HepG2 (cell line): Measurements from ENCODE around the gene STOML2. TPM values are rescaled to one million over a fixed set of nuclear protein-coding genes. Genes with fewer than 3 reads are reported as not detected.

Experiments used
- DR1 ChIP-seq: sonication (generic); formaldehyde crosslinking; IDR thresholded peaks from 2 replicates; pipeline ENCODE4 v1.8.0; 2021; ENCODE audit warnings: mild to moderate bottlenecking, missing genetic modification reagents, inconsistent platforms
- JARID2 ChIP-seq: sonication (generic); formaldehyde crosslinking; IDR thresholded peaks from 2 replicates; pipeline ENCODE4 v1.8.1; 2023; ENCODE audit warnings: missing genetic modification reagents, inconsistent platforms; ENCODE audit not compliant: insufficient replicate concordance
- KMT2A ChIP-seq: sonication (generic); formaldehyde crosslinking; IDR thresholded peaks from 2 replicates; pipeline ENCODE4 v1.4.0; 2020; ENCODE audit warnings: missing genetic modification reagents
- PCBP2 ChIP-seq: fragments of 200-400 bp; formaldehyde crosslinking; optimal IDR thresholded peaks from 2 replicates; pipeline ENCODE3; 2018; ENCODE audit warnings: low read length, low read depth; ENCODE audit not compliant: poor library complexity, severe bottlenecking
- RFX5 ChIP-seq: IDR thresholded peaks from 2 replicates; pipeline ENCODE4 v1.6.1; 2011; ENCODE audit warnings: low read depth, low read length, improper control_type of control experiment
- SRF ChIP-seq: IDR thresholded peaks from 2 replicates; pipeline ENCODE4 v1.6.1; 2011; ENCODE audit warnings: mild to moderate bottlenecking, low read depth, low read length, moderate library complexity
- ZBTB2 ChIP-seq: sonication (generic); formaldehyde crosslinking; IDR thresholded peaks from 2 replicates; pipeline ENCODE4 v1.8.0; 2022; ENCODE audit warnings: low read depth, missing genetic modification reagents
- ZBTB37 ChIP-seq: sonication (generic); formaldehyde crosslinking; IDR thresholded peaks from 2 replicates; pipeline ENCODE4 v1.4.0; 2020; ENCODE audit warnings: mild to moderate bottlenecking, missing genetic modification reagents
- ZNF891 ChIP-seq: sonication (generic); formaldehyde crosslinking; IDR thresholded peaks from 2 replicates; pipeline ENCODE4 v1.5.0; 2020; ENCODE audit warnings: mild to moderate bottlenecking, missing genetic modification reagents
- polyA plus RNA-seq, 8 experiments: library from polyadenylated mRNA; depleted of rRNA in 3 of 8; stranded (reverse) in 7 of 8; unstranded in 1 of 8; fragments of >200 nt; fragmentation: Illumina TruSeq in 4 of 8; extraction: Trizol in 4 of 8; gene quantifications; 2 replicates each; pipeline versions ENCODE4 v1.2.1 to v1.2.3, GENCODE V29; 2011 to 2016; ENCODE audit warnings: low read depth in 4 of 8, missing spikeins in 1 of 8, mixed read lengths in 1 of 8; ENCODE audit not compliant: insufficient read depth in 1 of 8
- total RNA-seq, 5 experiments: library from RNA; depleted of rRNA; stranded (reverse); fragments of >200 nt; fragmentation: Illumina TruSeq; extraction: Trizol; gene quantifications; 2 replicates each; pipeline ENCODE4 v1.2.3, GENCODE V29; 2016; ENCODE audit warnings: low read depth in 1 of 5
- TF ChIP-seq, protein P1 (sequence below): sonication (generic); formaldehyde crosslinking; IDR thresholded peaks from 2 replicates; pipeline ENCODE4 v1.4.0; 2020; ENCODE audit warnings: missing genetic modification reagents, mild to moderate bottlenecking, borderline replicate concordance
- TF ChIP-seq, protein P2 (sequence below): sonication (generic); formaldehyde crosslinking; conservative IDR thresholded peaks from 2 replicates; pipeline ENCODE4 v1.5.0; 2020; ENCODE audit warnings: missing genetic modification reagents
- TF ChIP-seq, protein P3 (sequence below): sonication (generic); formaldehyde crosslinking; IDR thresholded peaks from 2 replicates; pipeline ENCODE4 v1.5.0; 2020; ENCODE audit warnings: missing genetic modification reagents
- TF ChIP-seq, protein P4 (sequence below): sonication (generic); formaldehyde crosslinking; IDR thresholded peaks from 2 replicates; pipeline ENCODE4 v1.4.0; 2020; ENCODE audit warnings: low read depth, missing genetic modification reagents

STOML2 gene
- total and polyA plus RNA-seq, 2 of the 13 experiments (the other 11 are each of a cell fraction or from before 2014, with no cell fraction given): 245 to 250 TPM

DNA sequence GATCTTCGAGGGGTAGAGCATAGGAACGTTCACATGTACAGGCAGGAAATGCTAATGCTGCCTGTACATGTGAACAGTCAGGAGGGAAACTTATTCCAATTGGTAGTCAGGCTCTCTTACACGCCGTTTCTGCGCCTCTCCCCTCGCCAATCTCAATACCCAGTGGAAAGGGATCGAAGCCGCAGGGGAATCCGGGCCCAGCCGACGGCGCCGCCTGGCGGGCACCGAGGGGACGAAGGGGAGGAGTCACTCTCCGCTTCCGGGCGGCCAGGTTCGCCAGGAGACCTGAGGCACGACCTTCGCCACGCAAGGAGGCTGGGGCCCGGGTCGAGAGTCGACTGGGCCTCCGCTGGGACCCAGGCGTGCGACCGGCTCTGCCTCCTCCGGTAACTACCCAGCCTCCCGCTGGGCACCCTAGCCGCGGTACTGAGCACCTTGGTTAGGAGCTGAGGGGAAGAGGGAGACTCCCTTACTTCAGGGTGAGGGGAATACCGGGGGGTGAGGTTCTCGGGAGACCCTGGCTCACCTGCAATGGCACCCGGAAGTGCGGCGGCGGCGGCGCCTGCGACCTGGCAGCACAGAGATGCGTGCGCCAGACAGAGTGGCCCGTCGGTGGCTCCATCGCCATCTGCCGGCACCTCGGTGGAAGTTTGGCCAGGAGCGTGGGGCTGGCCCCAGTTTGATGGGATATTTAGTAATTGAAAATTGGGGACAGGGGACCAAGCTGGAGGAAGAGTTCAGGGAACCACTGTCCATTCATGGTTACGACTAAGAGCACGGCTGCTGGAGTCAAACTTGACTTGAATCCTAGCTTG is 6.7 kb downstream of the STOML2 start, which contains the start of gene PIGO (continued):
- TF ChIP-seq ZBTB37 (CRISPR knock-in tag): 0 out of 2 replicates have a peak, but pooled peaks have one; percentile 15
- TF ChIP-seq, protein P1, sequence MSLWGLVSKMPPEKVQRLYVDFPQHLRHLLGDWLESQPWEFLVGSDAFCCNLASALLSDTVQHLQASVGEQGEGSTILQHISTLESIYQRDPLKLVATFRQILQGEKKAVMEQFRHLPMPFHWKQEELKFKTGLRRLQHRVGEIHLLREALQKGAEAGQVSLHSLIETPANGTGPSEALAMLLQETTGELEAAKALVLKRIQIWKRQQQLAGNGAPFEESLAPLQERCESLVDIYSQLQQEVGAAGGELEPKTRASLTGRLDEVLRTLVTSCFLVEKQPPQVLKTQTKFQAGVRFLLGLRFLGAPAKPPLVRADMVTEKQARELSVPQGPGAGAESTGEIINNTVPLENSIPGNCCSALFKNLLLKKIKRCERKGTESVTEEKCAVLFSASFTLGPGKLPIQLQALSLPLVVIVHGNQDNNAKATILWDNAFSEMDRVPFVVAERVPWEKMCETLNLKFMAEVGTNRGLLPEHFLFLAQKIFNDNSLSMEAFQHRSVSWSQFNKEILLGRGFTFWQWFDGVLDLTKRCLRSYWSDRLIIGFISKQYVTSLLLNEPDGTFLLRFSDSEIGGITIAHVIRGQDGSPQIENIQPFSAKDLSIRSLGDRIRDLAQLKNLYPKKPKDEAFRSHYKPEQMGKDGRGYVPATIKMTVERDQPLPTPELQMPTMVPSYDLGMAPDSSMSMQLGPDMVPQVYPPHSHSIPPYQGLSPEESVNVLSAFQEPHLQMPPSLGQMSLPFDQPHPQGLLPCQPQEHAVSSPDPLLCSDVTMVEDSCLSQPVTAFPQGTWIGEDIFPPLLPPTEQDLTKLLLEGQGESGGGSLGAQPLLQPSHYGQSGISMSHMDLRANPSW (CRISPR knock-in tag): peak; percentile 50; the same call in 1 of the 2 replicates
- TF ChIP-seq, protein P2, sequence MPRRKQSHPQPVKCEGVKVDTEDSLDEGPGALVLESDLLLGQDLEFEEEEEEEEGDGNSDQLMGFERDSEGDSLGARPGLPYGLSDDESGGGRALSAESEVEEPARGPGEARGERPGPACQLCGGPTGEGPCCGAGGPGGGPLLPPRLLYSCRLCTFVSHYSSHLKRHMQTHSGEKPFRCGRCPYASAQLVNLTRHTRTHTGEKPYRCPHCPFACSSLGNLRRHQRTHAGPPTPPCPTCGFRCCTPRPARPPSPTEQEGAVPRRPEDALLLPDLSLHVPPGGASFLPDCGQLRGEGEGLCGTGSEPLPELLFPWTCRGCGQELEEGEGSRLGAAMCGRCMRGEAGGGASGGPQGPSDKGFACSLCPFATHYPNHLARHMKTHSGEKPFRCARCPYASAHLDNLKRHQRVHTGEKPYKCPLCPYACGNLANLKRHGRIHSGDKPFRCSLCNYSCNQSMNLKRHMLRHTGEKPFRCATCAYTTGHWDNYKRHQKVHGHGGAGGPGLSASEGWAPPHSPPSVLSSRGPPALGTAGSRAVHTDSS (CRISPR knock-in tag): no peak
- TF ChIP-seq PCBP2: no peak
- TF ChIP-seq, protein P3, sequence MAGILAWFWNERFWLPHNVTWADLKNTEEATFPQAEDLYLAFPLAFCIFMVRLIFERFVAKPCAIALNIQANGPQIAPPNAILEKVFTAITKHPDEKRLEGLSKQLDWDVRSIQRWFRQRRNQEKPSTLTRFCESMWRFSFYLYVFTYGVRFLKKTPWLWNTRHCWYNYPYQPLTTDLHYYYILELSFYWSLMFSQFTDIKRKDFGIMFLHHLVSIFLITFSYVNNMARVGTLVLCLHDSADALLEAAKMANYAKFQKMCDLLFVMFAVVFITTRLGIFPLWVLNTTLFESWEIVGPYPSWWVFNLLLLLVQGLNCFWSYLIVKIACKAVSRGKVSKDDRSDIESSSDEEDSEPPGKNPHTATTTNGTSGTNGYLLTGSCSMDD (CRISPR knock-in tag): no peak
- TF ChIP-seq DR1: no peak
- TF ChIP-seq ZNF891: peak; percentile 77
- no peak for TF ChIP-seq SRF
- TF ChIP-seq KMT2A (CRISPR knock-in tag): peak; percentile 75
- TF ChIP-seq, protein P4, sequence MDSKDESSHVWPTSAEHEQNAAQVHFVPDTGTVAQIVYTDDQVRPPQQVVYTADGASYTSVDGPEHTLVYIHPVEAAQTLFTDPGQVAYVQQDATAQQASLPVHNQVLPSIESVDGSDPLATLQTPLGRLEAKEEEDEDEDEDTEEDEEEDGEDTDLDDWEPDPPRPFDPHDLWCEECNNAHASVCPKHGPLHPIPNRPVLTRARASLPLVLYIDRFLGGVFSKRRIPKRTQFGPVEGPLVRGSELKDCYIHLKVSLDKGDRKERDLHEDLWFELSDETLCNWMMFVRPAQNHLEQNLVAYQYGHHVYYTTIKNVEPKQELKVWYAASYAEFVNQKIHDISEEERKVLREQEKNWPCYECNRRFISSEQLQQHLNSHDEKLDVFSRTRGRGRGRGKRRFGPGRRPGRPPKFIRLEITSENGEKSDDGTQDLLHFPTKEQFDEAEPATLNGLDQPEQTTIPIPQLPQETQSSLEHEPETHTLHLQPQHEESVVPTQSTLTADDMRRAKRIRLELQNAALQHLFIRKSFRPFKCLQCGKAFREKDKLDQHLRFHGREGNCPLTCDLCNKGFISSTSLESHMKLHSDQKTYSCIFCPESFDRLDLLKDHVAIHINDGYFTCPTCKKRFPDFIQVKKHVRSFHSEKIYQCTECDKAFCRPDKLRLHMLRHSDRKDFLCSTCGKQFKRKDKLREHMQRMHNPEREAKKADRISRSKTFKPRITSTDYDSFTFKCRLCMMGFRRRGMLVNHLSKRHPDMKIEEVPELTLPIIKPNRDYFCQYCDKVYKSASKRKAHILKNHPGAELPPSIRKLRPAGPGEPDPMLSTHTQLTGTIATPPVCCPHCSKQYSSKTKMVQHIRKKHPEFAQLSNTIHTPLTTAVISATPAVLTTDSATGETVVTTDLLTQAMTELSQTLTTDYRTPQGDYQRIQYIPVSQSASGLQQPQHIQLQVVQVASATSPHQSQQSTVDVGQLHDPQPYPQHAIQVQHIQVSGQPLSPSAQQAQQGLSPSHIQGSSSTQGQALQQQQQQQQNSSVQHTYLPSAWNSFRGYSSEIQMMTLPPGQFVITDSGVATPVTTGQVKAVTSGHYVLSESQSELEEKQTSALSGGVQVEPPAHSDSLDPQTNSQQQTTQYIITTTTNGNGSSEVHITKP: peak; percentile 73; the same call in 1 of the 2 replicates
- peak; percentile 98 for TF ChIP-seq JARID2 (CRISPR knock-in tag)
- no peak for TF ChIP-seq RFX5
- TF ChIP-seq ZBTB2 (CRISPR knock-in tag): peak; percentile 75; the same call in 1 of the 2 replicates
